ENCODE results near the gene OR7G2. TPM values are rescaled to one million over a fixed set of nuclear protein-coding genes. Genes with fewer than 3 reads are reported as not detected.

Gene OR7G2
- total and polyA plus RNA-seq, 2 donors (not counting 1 experiment from before 2014, with no cell fraction given): not detected

- Mint-ChIP-seq H3K4me1 (peaks cover 10% of the 10 kb centered on the region), H3K27ac (no peak within 1 kb of the TSS), H3K9me3 (ENCODE audit: insufficient read depth) (no peaks in the 10 kb centered on the region), H3K27me3 (peaks cover 15% of the 10 kb centered on the region), H3K4me3 (no peak within 1 kb of the TSS)
- Histone ChIP-seq H3K27me3 (replicated peaks in 1 of 4; ENCODE audit: control extremely low read depth in 1 of 4, control insufficient read depth in 3 of 4, insufficient read depth in 4 of 4, low read length in 3 of 4) (peaks cover 0 to 9% (median 4%) of the 10 kb centered on the region in 4 experiments), H3K4me2 (replicated peaks; ENCODE audit: low read depth, low read length, poor library complexity, severe bottlenecking) (no peak within 1 kb of the TSS), H3K36me3 (replicated peaks in 1 of 2; ENCODE audit: control extremely low read depth in 1 of 2, control insufficient read depth in 1 of 2, extremely low read depth in 1 of 2, insufficient read depth in 2 of 2, low read length in 1 of 2) (no peaks in the 10 kb centered on the region), H2AFZ (ENCODE audit: insufficient read depth, low read depth, low read length, poor library complexity, severe bottlenecking) (no peak within 1 kb of the TSS), H3K79me2 (ENCODE audit: control insufficient read depth, insufficient read depth, low read length) (no peaks in the 10 kb centered on the region), H3K27ac (ENCODE audit: low read length in 2 of 2) (no peak within 1 kb of the TSS), H3K4me3 (ENCODE audit: control extremely low read depth in 1 of 5, extremely low read depth in 1 of 5, insufficient read depth in 1 of 5, low read depth in 2 of 5, low read length in 4 of 5) (no peak within 1 kb of the TSS), H3K9me3 (ENCODE audit: control extremely low read depth in 1 of 3, control insufficient read depth in 2 of 3, insufficient read depth in 1 of 3, low read length in 2 of 3) (peaks cover 0 to 2% (median 0%) of the 10 kb centered on the region in 3 donors), H3K9ac (ENCODE audit: low read length) (no peak within 1 kb of the TSS), H4K20me1 (ENCODE audit: control insufficient read depth, insufficient read depth, low read length, poor library complexity, severe bottlenecking) (no peaks in the 10 kb centered on the region), H3K4me1 (ENCODE audit: control insufficient read depth in 2 of 2, insufficient read depth in 2 of 2, low read length in 2 of 2) (peaks cover 4 to 12% of the 10 kb centered on the region in 2 donors)
- WGBS (ENCODE audit: insufficient coverage): 93% methylated on average over 1 of the region's 1 CpG
- DNase-seq (no peak), ATAC-seq (ENCODE audit: low read depth) (no peak)
- intact Hi-C loops (cut with micrococcal nuclease): no loop called here
- CTCF ChIA-PET: no interaction called here
- no peak for TF ChIP-seq CTCF (IDR thresholded peaks at IDR 0.05)
- TF ChIP-seq EZH2 (IDR thresholded peaks at IDR 0.05; ENCODE audit: borderline replicate concordance, insufficient read depth, low read depth, low read length, poor library complexity, severe bottlenecking): no peak
- POLR2A ChIA-PET: no interaction called here
These were observed 19.7 kb upstream of the OR7G2 start, which contains the start of gene OR7G3 for GRCh38 chr19:9126900-9127405. Gene OR7G3 (minus strand): TSS chr19:9126950. CDS start chr19:9126950, 0 bp downstream.

DNA sequence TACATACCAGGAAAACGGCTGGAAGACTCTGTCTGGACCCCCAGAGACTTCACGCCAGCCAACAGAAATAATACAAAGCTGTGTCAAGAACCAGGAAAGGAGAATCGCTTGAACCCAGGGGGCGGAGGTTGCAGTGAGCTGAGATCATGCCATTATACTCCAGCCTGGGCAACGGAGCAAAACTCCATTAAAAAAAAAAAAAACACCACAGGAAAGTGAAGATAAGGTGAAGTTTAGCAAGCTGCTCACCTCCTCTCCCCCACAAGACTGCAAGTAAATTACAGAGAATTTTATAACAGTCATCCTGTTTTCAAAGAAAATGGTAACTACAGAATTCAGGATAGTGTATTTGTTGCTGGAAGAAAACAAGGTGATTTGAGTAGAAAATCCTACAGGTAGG lies 9.3 kb upstream of the OR7G2 start:
- Mint-ChIP-seq H3K27ac (no peak overlapping the region), H3K4me3 (no peak overlapping the region), H3K4me1 (no peaks in the 10 kb centered on the region), H3K27me3 (peaks cover 22% of the 10 kb centered on the region), H3K9me3 (ENCODE audit: insufficient read depth) (no peaks in the 10 kb centered on the region)
- intact Hi-C loops (cut with micrococcal nuclease): no loop called here
- Histone ChIP-seq H2AFZ (ENCODE audit: insufficient read depth, low read depth, low read length, poor library complexity, severe bottlenecking) (no peak overlapping the region), H3K27ac (ENCODE audit: low read length in 2 of 2) (no peak overlapping the region), H3K4me3 (ENCODE audit: control extremely low read depth in 1 of 5, extremely low read depth in 1 of 5, insufficient read depth in 1 of 5, low read depth in 2 of 5, low read length in 4 of 5) (no peak overlapping the region), H3K4me2 (replicated peaks; ENCODE audit: low read depth, low read length, poor library complexity, severe bottlenecking) (no peak overlapping the region), H3K4me1 (ENCODE audit: control insufficient read depth in 2 of 2, insufficient read depth in 2 of 2, low read length in 2 of 2) (no peaks in the 10 kb centered on the region), H3K9me3 (ENCODE audit: control extremely low read depth in 1 of 3, control insufficient read depth in 2 of 3, insufficient read depth in 1 of 3, low read length in 2 of 3) (peaks cover 0 to 2% (median 0%) of the 10 kb centered on the region in 3 donors), H3K9ac (ENCODE audit: low read length) (no peak overlapping the region), H4K20me1 (ENCODE audit: control insufficient read depth, insufficient read depth, low read length, poor library complexity, severe bottlenecking) (no peaks in the 10 kb centered on the region), H3K36me3 (replicated peaks in 1 of 2; ENCODE audit: control extremely low read depth in 1 of 2, control insufficient read depth in 1 of 2, extremely low read depth in 1 of 2, insufficient read depth in 2 of 2, low read length in 1 of 2) (no peaks in the 10 kb centered on the region), H3K79me2 (ENCODE audit: control insufficient read depth, insufficient read depth, low read length) (no peaks in the 10 kb centered on the region), H3K27me3 (replicated peaks in 1 of 4; ENCODE audit: control extremely low read depth in 1 of 4, control insufficient read depth in 3 of 4, insufficient read depth in 4 of 4, low read length in 3 of 4) (no peaks in the 10 kb centered on the region)
- CTCF ChIA-PET: no interaction called here
- TF ChIP-seq EZH2 (IDR thresholded peaks at IDR 0.05; ENCODE audit: borderline replicate concordance, insufficient read depth, low read depth, low read length, poor library complexity, severe bottlenecking) (no peak), CTCF (IDR thresholded peaks at IDR 0.05) (no peak)
- POLR2A ChIA-PET: no interaction called here
- ATAC-seq (ENCODE audit: low read depth) (no peak), DNase-seq (no peak)
- WGBS (ENCODE audit: insufficient coverage): 51% methylated on average over 2 of the region's 5 CpGs
